Activated effector memory CD4-positive, alpha-beta T cell treated with Interleukin-2 at 50 U/mL for 16 hours (primary cell): ENCODE results near the gene NTM.

Experiments used
- DNase-seq: peaks from one replicate; pipeline ENCODE4 v3.0.0-alpha.2; 2020

NTM gene

GRCh38 chr11:131373756-131374155 is 3.3 kb downstream of the NTM start:
- DNase-seq: no peak

GRCh38 chr11:131375421-131375820 is 5.0 kb downstream of the NTM start:
- DNase-seq: no peak

GRCh38 chr11:131375915-131376314 is 5.5 kb downstream of the NTM start:
- no peak for DNase-seq

- DNase-seq: no peak
These were observed 8.5 kb downstream of the NTM start for GRCh38 chr11:131378931-131379330.

- DNase-seq: no peak
These were observed 15.5 kb downstream of the NTM start for GRCh38 chr11:131385763-131386390.

- no peak for DNase-seq
These were observed 16.0 kb downstream of the NTM start for GRCh38 chr11:131386408-131386807.

GRCh38 chr11:131388030-131388429 is 17.6 kb downstream of the NTM start:
- DNase-seq: no peak

GRCh38 chr11:131389582-131389981 is 19.2 kb downstream of the NTM start:
- DNase-seq: no peak

GRCh38 chr11:131391176-131391575 is 20.8 kb downstream of the NTM start:
- DNase-seq: no peak

GRCh38 chr11:131392528-131393255 is 22.3 kb downstream of the NTM start:
- no peak for DNase-seq

- no peak for DNase-seq
These were observed 23.3 kb downstream of the NTM start for GRCh38 chr11:131393691-131394090.

- DNase-seq: no peak
These were observed 27.3 kb downstream of the NTM start for GRCh38 chr11:131397675-131398074.

GRCh38 chr11:131402040-131402439 is 31.6 kb downstream of the NTM start:
- DNase-seq: no peak

- DNase-seq: no peak
These were observed 33.6 kb downstream of the NTM start for GRCh38 chr11:131404010-131404409.

GRCh38 chr11:131408025-131408640 is 37.7 kb downstream of the NTM start:
- no peak for DNase-seq

- no peak for DNase-seq
These were observed 38.9 kb downstream of the NTM start for GRCh38 chr11:131409345-131409744.

GRCh38 chr11:131411636-131412035 is 41.2 kb downstream of the NTM start:
- no peak for DNase-seq

GRCh38 chr11:131412061-131412460 is 41.6 kb downstream of the NTM start:
- DNase-seq: no peak

GRCh38 chr11:131413217-131413616 is 42.8 kb downstream of the NTM start:
- no peak for DNase-seq

- DNase-seq: no peak
These were observed 47.8 kb downstream of the NTM start for GRCh38 chr11:131418189-131418588.

- no peak for DNase-seq
These were observed 50.8 kb downstream of the NTM start for GRCh38 chr11:131421066-131421855.

GRCh38 chr11:131422029-131422428 is 51.6 kb downstream of the NTM start:
- DNase-seq: no peak

- no peak for DNase-seq
These were observed 52.1 kb downstream of the NTM start for GRCh38 chr11:131422496-131422895.

GRCh38 chr11:131423688-131424087 is 53.3 kb downstream of the NTM start:
- DNase-seq: no peak
